ENCODE results near the gene DGCR8. TPM values are rescaled to one million over a fixed set of nuclear protein-coding genes. Genes with fewer than 3 reads are reported as not detected.
A peak's percentile ranks its signal among the peaks of the same experiment; 100 is the strongest.

Gene DGCR8
- total RNA-seq, 1 donor from 2014 or later = 37.6 TPM

GRCh38 chr22:20129747-20130014 is 49.6 kb downstream of the DGCR8 start:
- ATAC-seq (no peak), DNase-seq (ENCODE audit: low spot score) (no peak)
- intact Hi-C loops (cut with DNase I) = no loop called here

DNA sequence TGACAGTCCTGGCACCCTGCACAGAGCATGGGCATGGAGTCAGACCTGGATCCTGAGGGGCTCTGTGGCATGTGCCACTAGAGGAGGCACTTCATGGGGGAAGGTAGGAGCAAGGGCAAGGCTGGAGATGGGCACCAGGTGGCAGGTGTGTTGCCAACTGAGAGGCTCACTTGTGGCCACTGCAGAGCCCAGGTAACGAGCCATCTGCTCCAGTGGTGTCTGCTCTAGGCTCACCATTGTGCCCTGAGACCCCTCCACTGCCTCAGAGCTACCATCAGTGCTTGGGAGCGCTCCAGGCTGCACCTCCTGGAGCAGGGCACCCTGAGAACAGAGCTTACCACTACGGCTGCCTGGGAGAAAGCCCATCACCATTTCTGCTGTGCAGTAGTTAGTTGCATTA is 50.3 kb downstream of the DGCR8 start:
- peak; percentile 0 for ATAC-seq
- intact Hi-C loops (cut with DNase I) = no loop called here
- DNase-seq (ENCODE audit: low spot score) = no peak

- intact Hi-C loops (cut with DNase I) = no loop called here
- peak; percentile 88 for ATAC-seq
Measured at GRCh38 chr22:20130731-20131596, 50.9 kb downstream of the DGCR8 start.

DNA sequence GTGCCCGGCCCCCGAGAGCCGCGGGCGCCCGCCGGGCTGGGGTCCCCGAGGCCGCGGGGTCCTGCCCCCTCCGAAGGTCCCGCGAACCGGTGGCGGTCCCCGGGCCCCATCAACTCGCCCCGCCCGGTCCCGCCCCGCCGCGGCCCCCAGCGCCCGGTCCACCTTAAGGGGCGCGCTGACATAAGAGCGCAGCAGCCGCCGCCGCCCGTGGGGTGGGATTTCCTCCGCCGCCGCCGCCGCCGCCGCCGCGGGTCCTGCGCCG is 51.5 kb downstream of the DGCR8 start, which contains the start of gene ZDHHC8:
Gene ZDHHC8 (plus strand): TSS at position 208 of the 262 bp plus-strand sequence. CDS start 144 bp downstream, outside the sequence.
- intact Hi-C loops (cut with DNase I) = no loop called here
- no peak for DNase-seq (ENCODE audit: low spot score)
- ATAC-seq = peak; percentile 38

More at GRCh38 chr22:20130731-20131596, 50.9 kb downstream of the DGCR8 start:
- peak; percentile 91 for DNase-seq (ENCODE audit: low spot score)

DNA sequence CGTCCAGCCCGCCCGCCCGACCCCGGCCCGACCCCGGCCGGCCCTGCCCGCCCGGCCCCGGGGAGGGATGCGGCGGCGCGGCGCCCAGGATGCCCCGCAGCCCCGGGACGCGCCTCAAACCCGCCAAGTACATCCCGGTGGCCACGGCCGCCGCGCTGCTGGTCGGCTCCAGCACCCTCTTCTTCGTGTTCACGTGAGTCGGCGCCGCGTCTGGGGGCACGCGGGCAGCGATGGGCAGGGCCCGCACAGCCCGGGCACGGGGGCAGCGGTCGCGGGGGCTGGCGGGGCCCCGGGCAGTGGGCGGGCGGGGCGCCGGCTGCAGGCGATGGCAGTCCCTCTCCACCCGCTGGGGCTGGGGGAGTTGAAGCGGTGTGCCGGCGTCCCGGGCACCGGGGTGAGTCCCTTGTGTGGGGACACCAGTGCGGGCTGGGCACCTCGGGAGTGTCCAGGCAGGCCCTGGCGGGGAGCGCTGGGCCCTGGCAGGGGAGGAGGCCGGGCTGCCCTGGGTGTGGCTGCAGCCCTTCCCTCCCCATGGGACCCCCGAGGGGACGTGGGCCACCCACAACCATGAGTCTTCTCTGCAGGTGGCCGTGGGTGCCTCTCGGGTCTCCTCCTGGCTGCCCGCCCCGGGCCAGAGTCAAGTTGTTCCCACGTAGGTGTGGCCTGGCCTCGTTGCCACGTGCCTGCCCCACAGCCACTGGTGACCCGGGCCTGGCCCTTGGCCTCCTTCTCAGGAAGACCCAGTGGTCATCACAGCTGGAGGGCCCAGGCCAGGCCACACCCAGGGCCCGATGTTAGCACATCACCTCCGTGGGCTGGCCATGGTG is 52.0 kb downstream of the DGCR8 start:
- DNase-seq (ENCODE audit: low spot score) = no peak
- intact Hi-C loops (cut with DNase I) = no loop called here

GRCh38 chr22:20132686-20133246 is 52.7 kb downstream of the DGCR8 start:
- ATAC-seq = no peak
- DNase-seq (ENCODE audit: low spot score) = no peak
- intact Hi-C loops (cut with DNase I) = no loop called here

More for the DNA sequence above, 52.0 kb downstream of the DGCR8 start:
- peak; percentile 23 for ATAC-seq

- no peak for ATAC-seq
- no peak for DNase-seq (ENCODE audit: low spot score)
- intact Hi-C loops (cut with DNase I) = no loop called here
Measured at GRCh38 chr22:20133930-20134549, 54.0 kb downstream of the DGCR8 start.

DNA sequence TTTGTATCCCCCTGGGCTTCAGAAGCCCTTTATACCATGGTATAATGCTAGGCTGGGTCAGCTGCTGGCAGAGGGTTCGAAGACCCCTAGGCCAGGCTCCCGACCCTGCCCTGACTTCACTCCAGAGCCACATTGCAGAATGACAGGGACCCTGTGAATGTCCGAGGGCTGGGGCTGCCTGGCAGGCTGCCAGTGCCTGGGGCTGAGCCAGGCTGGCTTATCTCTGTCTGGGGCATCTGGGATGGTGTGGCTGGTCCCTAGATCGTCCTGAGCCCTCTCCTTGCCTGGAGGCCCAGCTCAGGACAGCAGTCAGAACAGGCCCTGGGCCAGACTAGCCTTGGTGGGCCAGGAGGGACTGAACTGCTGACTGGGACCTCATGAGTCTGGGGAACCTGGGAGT is 55.2 kb downstream of the DGCR8 start:
- ATAC-seq (no peak), DNase-seq (ENCODE audit: low spot score) (no peak)
- intact Hi-C loops (cut with DNase I) = no loop called here

DNA sequence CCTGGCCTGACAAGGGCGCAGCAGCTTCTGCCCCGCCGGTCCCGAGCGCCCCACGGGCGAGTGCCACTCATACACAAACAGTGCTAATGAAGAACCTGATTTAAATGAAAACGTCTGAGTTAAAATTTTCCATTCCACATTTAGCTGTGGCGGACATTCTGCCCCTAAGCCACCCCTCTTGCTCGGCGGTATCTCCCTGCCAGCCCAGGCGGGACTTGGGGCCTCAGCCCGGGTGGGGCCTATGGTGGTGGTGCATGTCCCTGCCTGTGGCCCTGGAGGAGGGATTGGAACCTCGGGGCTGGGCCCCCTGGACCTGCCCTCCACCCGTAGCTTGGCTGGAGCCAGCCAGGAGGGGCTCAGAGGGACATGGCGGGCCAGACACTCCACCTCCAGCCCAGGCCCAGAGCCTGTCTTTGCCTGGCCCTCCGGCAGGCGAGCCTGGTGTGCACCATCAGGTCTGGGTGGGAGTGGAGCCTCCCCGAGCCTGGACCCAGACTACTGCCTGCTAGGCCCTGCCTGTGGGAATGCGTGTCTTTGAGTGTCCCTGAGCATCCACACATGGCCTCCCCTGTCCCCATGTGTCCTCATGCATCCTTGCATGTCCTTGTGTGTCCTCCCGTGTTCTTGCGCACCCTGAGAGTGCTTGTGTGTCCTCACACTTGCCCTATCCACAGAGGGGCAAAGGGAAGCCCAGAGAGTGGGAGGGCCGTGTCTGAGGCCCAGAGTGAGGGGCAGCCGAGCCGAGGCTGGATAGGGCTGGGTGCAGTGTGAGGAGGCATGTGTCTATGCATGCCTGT is 56.0 kb downstream of the DGCR8 start:
- no peak for ATAC-seq
- no peak for DNase-seq (ENCODE audit: low spot score)
- intact Hi-C loops (cut with DNase I) = no loop called here

DNA sequence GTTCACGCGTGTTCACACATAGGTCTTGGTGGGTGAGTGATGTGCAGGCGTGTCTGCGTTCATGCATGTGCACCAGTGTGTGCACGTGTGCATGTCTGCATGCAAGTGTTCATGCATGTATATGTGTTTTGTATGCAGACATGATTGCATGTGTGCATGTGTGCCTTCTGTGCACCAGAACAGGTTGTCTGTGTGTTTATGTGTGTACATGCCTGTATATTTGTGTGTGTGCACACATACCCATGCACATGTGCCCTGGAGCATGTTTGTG is 56.5 kb downstream of the DGCR8 start:
- ATAC-seq (no peak), DNase-seq (ENCODE audit: low spot score) (no peak)
- intact Hi-C loops (cut with DNase I) = no loop called here

- no peak for ATAC-seq
- intact Hi-C loops (cut with DNase I) = no loop called here
- DNase-seq (ENCODE audit: low spot score) = no peak
Measured at GRCh38 chr22:20137113-20137512, 57.1 kb downstream of the DGCR8 start.

DNA sequence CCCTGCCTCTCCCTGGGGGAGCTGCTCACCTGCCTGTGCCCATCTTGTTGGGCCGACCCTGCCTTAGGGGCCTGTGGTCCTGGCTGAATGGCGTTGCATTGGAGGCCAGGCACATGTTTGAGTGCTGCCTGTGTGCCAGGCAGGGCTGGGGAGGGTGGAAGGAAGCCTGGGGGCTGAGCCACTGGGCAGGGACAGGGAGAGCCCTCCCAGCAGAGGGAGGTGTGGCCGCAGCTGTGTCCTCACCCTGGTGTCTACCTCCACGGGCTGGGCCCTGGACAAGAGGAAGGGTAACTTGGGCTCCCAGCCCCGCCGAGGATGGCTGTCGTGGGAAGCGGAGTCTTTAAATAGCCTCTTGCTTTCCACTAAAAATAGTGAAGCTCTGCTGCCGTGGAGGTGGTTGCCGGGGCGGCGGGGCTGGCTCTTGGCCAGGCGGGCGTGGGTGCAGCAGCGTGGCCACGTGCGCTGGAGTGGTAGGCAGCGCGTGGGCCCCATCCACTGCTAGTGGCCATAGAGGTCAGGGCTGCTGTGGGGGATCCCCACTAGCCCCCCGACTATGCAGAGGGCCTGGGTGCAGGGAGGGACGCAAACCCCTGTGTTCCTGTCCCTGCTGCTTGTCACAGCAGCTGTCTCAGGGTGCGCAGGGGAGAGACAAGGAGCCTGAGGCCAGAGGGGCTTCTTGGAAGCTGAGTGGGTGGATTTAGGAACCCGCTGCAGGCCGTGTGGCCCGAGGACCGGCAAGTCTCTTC is 57.8 kb downstream of the DGCR8 start:
- DNase-seq (ENCODE audit: low spot score) (no peak), ATAC-seq (peak; percentile 4)
- intact Hi-C loops (cut with DNase I) = no loop called here

GRCh38 chr22:20138417-20138738 is 58.3 kb downstream of the DGCR8 start:
- ATAC-seq = no peak
- DNase-seq (ENCODE audit: low spot score) = no peak
- intact Hi-C loops (cut with DNase I) = no loop called here

DNA sequence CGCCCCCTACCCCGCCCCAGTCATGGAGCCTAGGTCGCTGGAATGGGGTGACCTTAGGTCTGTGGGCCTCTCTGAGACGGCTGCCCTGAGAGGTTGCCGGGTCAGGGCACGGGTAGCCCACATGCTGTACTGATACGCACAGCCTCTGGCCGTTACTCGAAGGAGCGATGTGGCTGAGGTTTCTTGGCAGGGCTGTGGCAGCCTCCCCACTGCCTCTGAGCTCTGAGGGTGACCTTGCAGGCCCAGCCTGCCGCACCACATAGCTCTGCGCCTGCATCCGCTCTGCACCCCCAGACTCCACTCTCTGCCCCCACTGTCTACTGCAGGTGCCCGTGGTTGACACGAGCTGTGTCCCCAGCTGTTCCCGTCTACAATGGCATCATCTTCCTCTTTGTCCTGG is 58.8 kb downstream of the DGCR8 start:
- ATAC-seq (no peak), DNase-seq (ENCODE audit: low spot score) (no peak)
- intact Hi-C loops (cut with DNase I) = no loop called here

DNA sequence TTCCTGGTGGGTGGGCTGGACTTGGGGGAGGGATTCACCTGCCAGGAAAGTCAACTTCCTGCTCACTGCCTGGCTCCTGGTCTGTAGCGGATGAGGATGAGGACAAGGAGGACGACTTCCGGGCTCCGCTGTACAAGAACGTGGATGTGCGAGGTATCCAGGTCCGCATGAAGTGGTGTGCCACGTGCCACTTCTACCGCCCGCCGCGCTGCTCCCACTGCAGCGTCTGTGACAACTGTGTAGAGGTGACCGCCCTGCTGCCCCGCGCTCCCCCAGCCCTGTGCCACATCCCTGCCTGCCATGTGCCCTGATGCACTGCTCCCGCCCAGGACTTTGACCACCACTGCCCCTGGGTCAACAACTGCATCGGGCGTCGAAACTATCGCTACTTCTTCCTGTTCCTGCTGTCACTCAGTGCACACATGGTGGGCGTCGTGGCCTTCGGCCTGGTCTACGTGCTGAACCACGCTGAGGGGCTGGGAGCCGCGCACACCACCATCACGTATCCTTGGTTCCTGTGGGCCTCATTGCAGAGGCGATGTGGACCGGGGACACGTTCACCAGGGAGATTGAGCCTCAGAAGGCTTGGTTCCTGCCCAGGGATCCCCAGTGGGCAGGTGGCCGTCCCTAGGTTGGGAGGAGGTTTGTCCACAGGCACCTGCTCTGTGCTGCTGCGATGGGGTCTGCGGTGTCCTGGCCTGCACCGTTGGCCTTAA is 59.5 kb downstream of the DGCR8 start:
- DNase-seq (ENCODE audit: low spot score) (no peak), ATAC-seq (no peak)
- intact Hi-C loops (cut with DNase I) = no loop called here

DNA sequence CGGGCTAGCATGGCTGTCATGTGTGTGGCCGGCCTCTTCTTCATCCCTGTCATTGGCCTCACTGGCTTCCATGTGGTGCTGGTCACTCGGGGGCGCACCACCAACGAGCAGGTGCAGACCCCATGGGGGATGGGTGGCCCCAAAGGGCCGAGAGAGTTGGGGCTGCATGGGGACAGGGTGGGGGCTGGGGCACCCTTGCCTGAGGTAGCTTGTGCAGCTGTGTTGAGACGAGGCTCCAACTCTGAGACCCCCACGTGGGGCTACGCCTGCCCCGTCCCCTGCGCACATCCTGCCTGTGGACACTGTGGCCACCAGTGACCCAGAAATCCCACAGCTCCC is 60.0 kb downstream of the DGCR8 start:
- DNase-seq (ENCODE audit: low spot score) = no peak
- no peak for ATAC-seq
- intact Hi-C loops (cut with DNase I) = no loop called here

- ATAC-seq = no peak
- intact Hi-C loops (cut with DNase I) = no loop called here
- no peak for DNase-seq (ENCODE audit: low spot score)
Measured at GRCh38 chr22:20140521-20140964, 60.5 kb downstream of the DGCR8 start.
